WTC11 (cell line): Measurements from ENCODE around the gene UGT2B10. TPM values are rescaled to one million over a fixed set of nuclear protein-coding genes. Genes with fewer than 3 reads are reported as not detected.

Experiments
- ATAC-seq: fragments of 200-7000 bp; cut with Tn5 transposase; 2 replicates; pipeline ENCODE4 v1.10.0; 2021; ENCODE audit warnings: mild to moderate bottlenecking, moderate library complexity
- CTCF ChIA-PET: fragments of 300-600 bp; sonication (Branson Sonifier 250); formaldehyde crosslinking; loops from one replicate; lab custom pipeline; 2021; ENCODE audit warnings: antibody characterized with exemption; lab: Charles Lee
- POLR2A ChIA-PET: fragments of 350-600 bp; sonication (Branson Sonifier 250); formaldehyde crosslinking; loops from one replicate; lab custom pipeline; 2021; ENCODE audit warnings: antibody characterized with exemption; lab: Charles Lee
- DNase-seq: peaks from one replicate; pipeline ENCODE4 v3.0.0; 2021; ENCODE audit warnings: low spot score
- H3K27ac Mint-ChIP-seq: 2 replicates; pipeline ENCODE4 v1.8.0; 2021; ENCODE audit warnings: mixed read lengths
- H3K27me3 Mint-ChIP-seq: 2 replicates; pipeline ENCODE4 v1.8.0; 2021; ENCODE audit warnings: low read depth, mild to moderate bottlenecking, moderate library complexity, mixed read lengths
- H3K36me3 Mint-ChIP-seq: 2 replicates; pipeline ENCODE4 v1.8.0; 2021; ENCODE audit warnings: mixed read lengths
- H3K4me1 Mint-ChIP-seq: 2 replicates; pipeline ENCODE4 v1.8.0; 2022; ENCODE audit warnings: mixed read lengths
- H3K4me3 Mint-ChIP-seq: 2 replicates; pipeline ENCODE4 v1.8.0; 2021; ENCODE audit warnings: mild to moderate bottlenecking, moderate library complexity, mixed read lengths
- H3K9me3 Mint-ChIP-seq: 2 replicates; pipeline ENCODE4 v1.8.0; 2021; ENCODE audit warnings: mixed read lengths
- ATF2 ChIP-seq: sonication (generic); formaldehyde crosslinking; IDR thresholded peaks from 2 replicates; pipeline ENCODE4 v1.8.1; 2022; ENCODE audit warnings: low read depth, missing genetic modification reagents, borderline replicate concordance
- ATF6 ChIP-seq: sonication (generic); formaldehyde crosslinking; IDR thresholded peaks from 2 replicates; pipeline ENCODE4 v1.8.1; 2023; ENCODE audit warnings: mild to moderate bottlenecking, missing genetic modification reagents
- CDX4 ChIP-seq: fragments of 250-450 bp; sonication (Bioruptor Pico); IDR thresholded peaks from 2 replicates; pipeline ENCODE4 v1.9.0; 2021; ENCODE audit warnings: moderate library complexity, mild to moderate bottlenecking, inconsistent platforms, borderline replicate concordance
- E2F1 ChIP-seq: sonication (generic); formaldehyde crosslinking; IDR thresholded peaks from 2 replicates; pipeline ENCODE4 v1.8.0; 2022; ENCODE audit warnings: mild to moderate bottlenecking, missing genetic modification reagents
- ELF4 ChIP-seq: sonication (generic); formaldehyde crosslinking; IDR thresholded peaks from 2 replicates; pipeline ENCODE4 v1.8.1; 2022; ENCODE audit warnings: low read depth, mild to moderate bottlenecking, moderate library complexity, missing genetic modification reagents
- PRDM15 ChIP-seq: sonication (generic); formaldehyde crosslinking; IDR thresholded peaks from 2 replicates; pipeline ENCODE4 v1.8.0; 2022; ENCODE audit warnings: missing genetic modification reagents
- SOX15 ChIP-seq: fragments of 250-450 bp; sonication (Bioruptor Pico); IDR thresholded peaks from 2 replicates; pipeline ENCODE4 v1.9.0; 2021; ENCODE audit warnings: mild to moderate bottlenecking
- ZMAT4 ChIP-seq: fragments of 250-450 bp; sonication (Bioruptor Pico); IDR thresholded peaks from 2 replicates; pipeline ENCODE4 v1.9.0; 2021; ENCODE audit warnings: mild to moderate bottlenecking
- ZNF281 ChIP-seq: sonication (generic); formaldehyde crosslinking; IDR thresholded peaks from 2 replicates; pipeline ENCODE4 v1.8.0; 2023; ENCODE audit warnings: mild to moderate bottlenecking, missing genetic modification reagents
- ZNF396 ChIP-seq: fragments of 250-450 bp; sonication (Bioruptor Pico); IDR thresholded peaks from 2 replicates; pipeline ENCODE4 v1.8.0; 2021; ENCODE audit warnings: mild to moderate bottlenecking, moderate library complexity, borderline replicate concordance
- total RNA-seq: library from RNA; stranded (reverse); gene quantifications from 3 replicates; pipeline ENCODE4 v1.2.3, GENCODE V29; 2021

The UGT2B10 gene
- total RNA-seq, 1 experiment from 2014 or later, result 0.17 TPM

GRCh38 chr4:68869274-68869773 is 53.5 kb downstream of the UGT2B10 start:
- ChIA-PET POLR2A (no interaction called here), CTCF (no interaction called here)
- Mint-ChIP-seq H3K27ac (no peak overlapping the region), H3K27me3 (no peaks in the 10 kb centered on the region), H3K4me3 (no peak overlapping the region), H3K36me3 (peaks cover 4% of the 10 kb centered on the region), H3K9me3 (peaks cover 20% of the 10 kb centered on the region), H3K4me1 (peaks cover 12% of the 10 kb centered on the region)
- TF ChIP-seq ATF2 (CRISPR knock-in tag) (no peak), CDX4 (CRISPR knock-in tag) (no peak), PRDM15 (CRISPR knock-in tag) (no peak), ATF6 (CRISPR knock-in tag) (no peak), SOX15 (no peak), ZNF396 (CRISPR knock-in tag) (no peak), ZNF281 (CRISPR knock-in tag) (no peak), ELF4 (no peak), E2F1 (CRISPR knock-in tag) (no peak), ZMAT4 (CRISPR knock-in tag) (no peak)
- no peak for ATAC-seq
- no peak for DNase-seq
